H9 (cell line): ENCODE measurements around the gene COQ8B. TPM values are rescaled to one million over a fixed set of nuclear protein-coding genes. Genes with fewer than 3 reads are reported as not detected.

Experiments used
- DNase-seq: peaks from one replicate; pipeline ENCODE4 v3.0.0-alpha.2; 2017
- H2AFZ ChIP-seq: one replicate; pipeline ENCODE4 v1.6.1; 2013; ENCODE audit warnings: mild to moderate bottlenecking, low read length, control low read depth, moderate library complexity
- H2AK5ac ChIP-seq: 2 replicates; pipeline ENCODE4 v1.6.1; 2013; ENCODE audit warnings: low read length, control low read depth, mixed read lengths; ENCODE audit not compliant: insufficient read length
- H2BK120ac ChIP-seq: one replicate; pipeline ENCODE4 v1.6.1; 2013; ENCODE audit warnings: low read depth, mild to moderate bottlenecking, low read length, control low read depth, inconsistent platforms; ENCODE audit not compliant: poor library complexity, severe bottlenecking
- H2BK12ac ChIP-seq: 2 replicates; pipeline ENCODE4 v1.6.1; 2013; ENCODE audit warnings: low read length, control low read depth, mixed read lengths, low read depth; ENCODE audit not compliant: insufficient read length
- H2BK15ac ChIP-seq: 2 replicates; pipeline ENCODE4 v1.6.1; 2013; ENCODE audit warnings: low read depth, low read length, control low read depth
- H2BK20ac ChIP-seq: one replicate; pipeline ENCODE4 v1.6.1; 2013; ENCODE audit warnings: low read depth, mild to moderate bottlenecking, low read length, control low read depth, inconsistent platforms; ENCODE audit not compliant: poor library complexity, severe bottlenecking
- H2BK5ac ChIP-seq: 2 replicates; pipeline ENCODE4 v1.6.1; 2013; ENCODE audit warnings: low read length, control low read depth, mixed read lengths; ENCODE audit not compliant: insufficient read length
- H3K14ac ChIP-seq: 2 replicates; pipeline ENCODE4 v1.6.1; 2013; ENCODE audit warnings: low read length, control low read depth; ENCODE audit not compliant: insufficient read depth
- H3K18ac ChIP-seq: 2 replicates; pipeline ENCODE4 v1.6.1; 2013; ENCODE audit warnings: low read depth, mild to moderate bottlenecking, mixed read lengths, low read length, control low read depth; ENCODE audit not compliant: insufficient read length
- H3K23ac ChIP-seq: 2 replicates; pipeline ENCODE4 v1.6.1; 2013; ENCODE audit warnings: low read length, control low read depth, mixed read lengths, low read depth; ENCODE audit not compliant: insufficient read length
- H3K23me2 ChIP-seq: 2 replicates; pipeline ENCODE4 v1.6.1; 2013; ENCODE audit warnings: low read depth, mild to moderate bottlenecking, mixed read lengths, low read length, control low read depth; ENCODE audit not compliant: insufficient read length, poor library complexity, severe bottlenecking
- H3K27ac ChIP-seq: 2 replicates; pipeline ENCODE4 v1.5.1; 2013; ENCODE audit warnings: low read length, control low read depth, mixed read lengths, low read depth; ENCODE audit not compliant: insufficient read length
- H3K27me3 ChIP-seq: 2 replicates; pipeline ENCODE4 v1.6.1; 2013; ENCODE audit warnings: low read length, control low read depth, inconsistent platforms; ENCODE audit not compliant: insufficient read depth
- H3K4ac ChIP-seq: 2 replicates; pipeline ENCODE4 v1.6.1; 2013; ENCODE audit warnings: low read depth, mild to moderate bottlenecking, control low read depth, inconsistent platforms, low read length, moderate library complexity
- H3K4me1 ChIP-seq: 2 replicates; pipeline ENCODE4 v1.6.1; 2013; ENCODE audit warnings: low read length, control low read depth, inconsistent platforms; ENCODE audit not compliant: insufficient read depth
- H3K4me2 ChIP-seq: 2 replicates; pipeline ENCODE4 v1.6.1; 2013; ENCODE audit warnings: low read length, control low read depth, mixed read lengths; ENCODE audit not compliant: insufficient read length, insufficient read depth
- H3K56ac ChIP-seq: 2 replicates; pipeline ENCODE4 v1.6.1; 2013; ENCODE audit warnings: low read depth, mild to moderate bottlenecking, mixed read lengths, low read length, control low read depth; ENCODE audit not compliant: insufficient read length
- H3K79me1 ChIP-seq: 2 replicates; pipeline ENCODE4 v1.6.1; 2013; ENCODE audit warnings: low read depth, mild to moderate bottlenecking, moderate library complexity, low read length, control low read depth, inconsistent platforms; ENCODE audit not compliant: insufficient read depth, poor library complexity, severe bottlenecking
- H3K79me2 ChIP-seq: 2 replicates; pipeline ENCODE4 v1.6.1; 2013; ENCODE audit warnings: low read length, control low read depth, inconsistent platforms; ENCODE audit not compliant: insufficient read depth
- H3K9ac ChIP-seq: 2 replicates; pipeline ENCODE4 v1.6.1; 2013; ENCODE audit warnings: low read length, control low read depth, mixed read lengths; ENCODE audit not compliant: insufficient read length; ENCODE audit errors: extremely low read depth
- H3K9me3 ChIP-seq: one replicate; pipeline ENCODE4 v1.6.1; 2013; ENCODE audit warnings: low read depth, low read length, inconsistent platforms; ENCODE audit not compliant: control insufficient read depth
- H3T11ph ChIP-seq: one replicate; pipeline ENCODE4 v1.6.1; 2013; ENCODE audit warnings: mild to moderate bottlenecking, low read length, control low read depth, inconsistent platforms
- H4K20me1 ChIP-seq: one replicate; pipeline ENCODE4 v1.6.1; 2013; ENCODE audit not compliant: control insufficient read depth, insufficient read length, insufficient read depth
- H4K5ac ChIP-seq: 2 replicates; pipeline ENCODE4 v1.6.1; 2013; ENCODE audit warnings: low read depth, mild to moderate bottlenecking, mixed read lengths, low read length, control low read depth; ENCODE audit not compliant: insufficient read length
- H4K8ac ChIP-seq: replicated peaks from 2 replicates; pipeline ENCODE4 v1.6.1; 2013; ENCODE audit warnings: low read length, control low read depth, mixed read lengths, low read depth; ENCODE audit not compliant: insufficient read length
- H4K91ac ChIP-seq: 2 replicates; pipeline ENCODE4 v1.6.1; 2013; ENCODE audit warnings: low read depth, mild to moderate bottlenecking, moderate library complexity, mixed read lengths, low read length, control low read depth; ENCODE audit not compliant: insufficient read length
- H3K27ac Mint-ChIP-seq, 3 experiments: 2 replicates in 2 of 3; 3 replicates in 1 of 3; pipeline ENCODE4 v1.8.0; 2020 to 2021; ENCODE audit warnings: mixed read lengths in 3 of 3, mild to moderate bottlenecking in 1 of 3, moderate library complexity in 1 of 3
- H3K27me3 Mint-ChIP-seq: 2 replicates; pipeline ENCODE4 v1.8.0; 2021; ENCODE audit warnings: low read depth, mild to moderate bottlenecking, moderate library complexity, mixed read lengths
- H3K36me3 Mint-ChIP-seq, 3 experiments: 2 replicates in 2 of 3; 3 replicates in 1 of 3; pipeline ENCODE4 v1.8.0; 2020 to 2021; ENCODE audit warnings: low read depth in 3 of 3, mixed read lengths in 3 of 3; ENCODE audit not compliant: insufficient read depth in 1 of 3
- H3K4me1 Mint-ChIP-seq, 2 experiments: 2 replicates each; pipeline ENCODE4 v1.8.0; 2020; ENCODE audit warnings: mixed read lengths in 2 of 2
- H3K4me3 Mint-ChIP-seq, 2 experiments: 2 replicates in 1 of 2; 3 replicates in 1 of 2; pipeline ENCODE4 v1.8.0; 2020 to 2021; ENCODE audit warnings: mild to moderate bottlenecking in 2 of 2, mixed read lengths in 2 of 2, moderate library complexity in 1 of 2
- H3K9me3 Mint-ChIP-seq, 2 experiments: 2 replicates in 1 of 2; 3 replicates in 1 of 2; pipeline ENCODE4 v1.8.0; 2020; ENCODE audit warnings: mild to moderate bottlenecking in 2 of 2, mixed read lengths in 2 of 2, moderate library complexity in 1 of 2
- CTCF ChIP-seq: fragments of 200-600 bp; sonication (generic); conservative IDR thresholded peaks from 3 replicates; pipeline ENCODE4 v1.8.0; 2021; ENCODE audit warnings: antibody characterized with exemption, mild to moderate bottlenecking
- WGBS: extraction: QIAGEN DNeasy Blood & Tissue Kit; methylation state at CpG from one replicate; pipeline ENCODE4 v1.1.7; 2013; ENCODE audit warnings: missing lambda C conversion rate, low lambda C conversion rate, mixed read lengths; ENCODE audit not compliant: insufficient read length; ENCODE audit errors: extremely low coverage; 5-methylcytosine and 5-hydroxymethylcytosine counted together
- total RNA-seq: library from RNA; stranded (reverse); gene quantifications from 2 replicates; pipeline ENCODE4 v1.2.1, GENCODE V29; 2021

The COQ8B gene
- total RNA-seq, 1 experiment from 2014 or later = 40.5 TPM

- Histone ChIP-seq H4K5ac (no peak overlapping the region), H2AK5ac (no peak overlapping the region), H2BK12ac (no peak overlapping the region), H3K79me1 (no peaks in the 10 kb centered on the region), H3K9me3 (no peaks in the 10 kb centered on the region), H3K23ac (no peak overlapping the region), H2AFZ (no peak overlapping the region), H3K4ac (no peak overlapping the region), H3K4me2 (no peak overlapping the region), H3K14ac (no peak overlapping the region), H2BK5ac (no peak overlapping the region), H3K56ac (no peak overlapping the region), H3K23me2 (peaks cover 15% of the 10 kb centered on the region), H3K18ac (no peak overlapping the region), H3K9ac (no peak overlapping the region), H3K27me3 (no peaks in the 10 kb centered on the region), H4K20me1 (peaks cover 5% of the 10 kb centered on the region), H4K8ac (no peak overlapping the region), H4K91ac (no peak overlapping the region), H2BK15ac (no peak overlapping the region), H3K27ac (no peak overlapping the region), H2BK120ac (no peak overlapping the region), H3K4me1 (no peaks in the 10 kb centered on the region), H2BK20ac (no peak overlapping the region), H3K79me2 (no peaks in the 10 kb centered on the region), H3T11ph (no peak overlapping the region)
- no peak for TF ChIP-seq CTCF
- DNase-seq = no peak
- H3K27me3 Mint-ChIP-seq = no peaks in the 10 kb centered on the region
- no peak overlapping the region; a peak in 1 of 7 replicates for H3K27ac Mint-ChIP-seq
- peaks cover 6 to 39% (median 29%) of the 10 kb centered on the region in 3 experiments for H3K36me3 Mint-ChIP-seq
- WGBS = no CpG with 5 or more reads among the region's 11 CpGs
- no peak overlapping the region for H3K4me3 Mint-ChIP-seq
- no peaks in the 10 kb centered on the region for H3K9me3 Mint-ChIP-seq
- H3K4me1 Mint-ChIP-seq = peaks cover 7 to 9% of the 10 kb centered on the region in 2 experiments
These were observed 23.4 kb downstream of the COQ8B start for GRCh38 chr19:40693150-40693788.
